Testis (tissue), 3 donors: ENCODE measurements around the gene E2F1. TPM values are rescaled to one million over a fixed set of nuclear protein-coding genes. Genes with fewer than 3 reads are reported as not detected.

Experiments
- DNase-seq: peaks from one replicate; pipeline ENCODE4 v3.0.0-alpha.2; 2019
- H3K27ac ChIP-seq, 2 donors: fragments of 200-600 bp; sonication (generic); one replicate each; pipeline ENCODE4 v1.5.1; 2019
- H3K27me3 ChIP-seq: fragments of 200-600 bp; sonication (generic); one replicate; pipeline ENCODE4 v1.5.1; 2019
- H3K36me3 ChIP-seq: fragments of 200-600 bp; sonication (generic); one replicate; pipeline ENCODE4 v1.5.1; 2017; ENCODE audit warnings: low read depth; ENCODE audit errors: missing control alignments
- H3K4me1 ChIP-seq: fragments of 200-600 bp; sonication (generic); one replicate; pipeline ENCODE4 v1.5.1; 2019
- H3K4me3 ChIP-seq, 2 donors: fragments of 200-600 bp; sonication (generic); one replicate each; pipeline ENCODE4 v1.5.1; 2017 to 2019
- H3K9me3 ChIP-seq: fragments of 200-600 bp; sonication (generic); one replicate; pipeline ENCODE4 v1.5.1; 2017
- CTCF ChIP-seq, 3 experiments: fragments of 450-650 bp in 2 of 3; fragments of 200-600 bp in 1 of 3; sonication (generic) in 1 of 3; IDR thresholded peaks; one replicate each; pipeline ENCODE4 v1.5.1; 2016 to 2019; ENCODE audit warnings: antibody characterized with exemption in 3 of 3, mild to moderate bottlenecking in 2 of 3, moderate library complexity in 1 of 3
- POLR2A ChIP-seq: fragments of 450-650 bp; IDR thresholded peaks from one replicate; pipeline ENCODE4 v1.6.1; 2017; ENCODE audit warnings: antibody characterized with exemption, mild to moderate bottlenecking, moderate library complexity
- WGBS, 2 donors: methylation state at CpG; one replicate each; pipeline ENCODE4 v1.1.5; 2018; 5-methylcytosine and 5-hydroxymethylcytosine counted together
- intact Hi-C: fragments of 100-400 bp; cut with DNase I; formaldehyde crosslinking; loops from one replicate; pipeline ENCODE4 v1.15.1; 2023; ENCODE audit warnings: low total_unique reads
- polyA plus RNA-seq: library from polyadenylated mRNA; stranded (reverse); fragments of 350-450 nt; fragmentation: Illumina TruSeq; extraction: RNeasy Lipid Tissue Mini Kit (QIAGEN cat#74804); gene quantifications from one replicate; pipeline ENCODE4 v1.2.3, GENCODE V29; 2014; ENCODE audit warnings: low read depth, low replicate concordance; ENCODE audit not compliant: insufficient read depth
- total RNA-seq, 2 donors: library from RNA; depleted of rRNA; stranded (reverse); fragments of >200 nt; gene quantifications; one replicate each; pipeline ENCODE4 v1.2.3, GENCODE V29; 2016

E2F1 gene
- total and polyA plus RNA-seq, 3 donors from 2014 or later, result 16.9 to 22.8 (median 19.9) TPM

GRCh38 chr20:33677991-33678702 lies 8.0 kb downstream of the E2F1 start:
- H3K4me3 ChIP-seq, result no peak overlapping the region
- intact Hi-C loops, result no loop called here
- H3K9me3 ChIP-seq, result no peaks in the 10 kb centered on the region
- H3K27ac ChIP-seq, result peak overlapping the region; percentile 14 to 92
- TF ChIP-seq POLR2A (no peak), CTCF (IDR thresholded peaks at IDR 0.05) (no peak)
- WGBS, 2 donors, result 70 to 85% methylated on average over 9 to 15 of the region's 15 CpGs
- DNase-seq, result peak; percentile 79
- no peaks in the 10 kb centered on the region for H3K27me3 ChIP-seq
- H3K36me3 ChIP-seq, result no peaks in the 10 kb centered on the region
- H3K4me1 ChIP-seq, result peaks cover 29% of the 10 kb centered on the region

- Histone ChIP-seq H3K4me1 (peaks cover 41% of the 10 kb centered on the region), H3K27ac (peak overlapping the region; percentile 92 to 97), H3K36me3 (no peaks in the 10 kb centered on the region), H3K27me3 (no peaks in the 10 kb centered on the region), H3K9me3 (no peaks in the 10 kb centered on the region), H3K4me3 (no peak overlapping the region)
- 85 to 94% methylated on average over 21 to 29 of the region's 31 CpGs for WGBS, 2 donors
- TF ChIP-seq CTCF (IDR thresholded peaks at IDR 0.05), result no peak
- no peak for TF ChIP-seq POLR2A
- intact Hi-C loops, result no loop called here
- DNase-seq, result no peak
These were observed 9.2 kb downstream of the E2F1 start for GRCh38 chr20:33676652-33677645.

- intact Hi-C loops, result no loop called here
- Histone ChIP-seq H3K4me1 (peaks cover 43% of the 10 kb centered on the region), H3K9me3 (no peaks in the 10 kb centered on the region), H3K27me3 (no peaks in the 10 kb centered on the region), H3K36me3 (no peaks in the 10 kb centered on the region), H3K27ac (peak overlapping the region; percentile 92 to 97), H3K4me3 (no peak overlapping the region)
- no peak for DNase-seq
- WGBS, 2 donors, result 72 to 73% methylated on average over 6 to 11 of the region's 11 CpGs
- TF ChIP-seq CTCF (IDR thresholded peaks at IDR 0.05) (no peak), POLR2A (no peak)
These were observed 10.1 kb downstream of the E2F1 start for GRCh38 chr20:33676121-33676520.

GRCh38 chr20:33675136-33675959 lies 10.8 kb downstream of the E2F1 start:
- Histone ChIP-seq H3K36me3 (no peaks in the 10 kb centered on the region), H3K4me1 (peaks cover 43% of the 10 kb centered on the region), H3K4me3 (peak overlapping the region; percentile 77 to 86), H3K9me3 (no peaks in the 10 kb centered on the region), H3K27me3 (no peaks in the 10 kb centered on the region), H3K27ac (peak overlapping the region; percentile 92 to 97)
- peak; percentile 82 for DNase-seq
- 9 to 15% methylated on average over 16 of the region's 16 CpGs for WGBS, 2 donors
- intact Hi-C loops, result no loop called here
- TF ChIP-seq POLR2A (no peak), CTCF (IDR thresholded peaks at IDR 0.05) (no peak)
